NCI-H1694 treated with DMSO at 0.1 percent for 48 hours (cell line): ENCODE data around the gene WWOX.
"Not testable (repeated sequence)": the region's sequence is repeated elsewhere in the genome, so short reads cannot be mapped to it uniquely, and the experiment has no call there.

ENCODE experiments used
- DNase-seq: peaks from one replicate; lab custom pipeline; 2025; lab: John Stamatoyannopoulos, UW

WWOX gene

GRCh38 chr16:78576941-78577340 lies 477.5 kb downstream of the WWOX start:
- no peak for DNase-seq

GRCh38 chr16:78577630-78578029 lies 478.2 kb downstream of the WWOX start:
- DNase-seq: no peak

- DNase-seq: no peak
Observed at GRCh38 chr16:78579020-78579419, 479.6 kb downstream of the WWOX start.

- no peak for DNase-seq
Observed at GRCh38 chr16:78583441-78583840, 484.0 kb downstream of the WWOX start.

- DNase-seq: no peak
Observed at GRCh38 chr16:78584213-78584860, 484.9 kb downstream of the WWOX start.

- DNase-seq: no peak
Observed at GRCh38 chr16:78584991-78585390, 485.5 kb downstream of the WWOX start.

GRCh38 chr16:78589331-78589730 lies 489.9 kb downstream of the WWOX start:
- no peak for DNase-seq

GRCh38 chr16:78591682-78592103 lies 492.2 kb downstream of the WWOX start:
- DNase-seq: no peak

- DNase-seq: no peak
Observed at GRCh38 chr16:78592111-78592510, 492.7 kb downstream of the WWOX start.

GRCh38 chr16:78593352-78593751 lies 493.9 kb downstream of the WWOX start:
- no peak for DNase-seq

- DNase-seq: no peak
Observed at GRCh38 chr16:78594191-78594590, 494.7 kb downstream of the WWOX start.

GRCh38 chr16:78596348-78596995 lies 497.0 kb downstream of the WWOX start:
- DNase-seq: no peak

GRCh38 chr16:78596996-78597422 lies 497.6 kb downstream of the WWOX start:
- DNase-seq: no peak

GRCh38 chr16:78597809-78598570 lies 498.5 kb downstream of the WWOX start:
- no peak for DNase-seq

GRCh38 chr16:78599271-78599670 lies 499.8 kb downstream of the WWOX start:
- no peak for DNase-seq

- DNase-seq: not testable (repeated sequence)
Observed at GRCh38 chr16:78604423-78605062, 505.1 kb downstream of the WWOX start.

- DNase-seq: no peak
Observed at GRCh38 chr16:78605548-78606101, 506.2 kb downstream of the WWOX start.

- no peak for DNase-seq
Observed at GRCh38 chr16:78606545-78606944, 507.1 kb downstream of the WWOX start.

GRCh38 chr16:78607022-78607421 lies 507.6 kb downstream of the WWOX start:
- DNase-seq: no peak

GRCh38 chr16:78607465-78607864 lies 508.0 kb downstream of the WWOX start:
- DNase-seq: no peak

- DNase-seq: no peak
Observed at GRCh38 chr16:78608305-78608776, 508.9 kb downstream of the WWOX start.
